ENCODE measurements around the gene ATP6V0D1.

DNA sequence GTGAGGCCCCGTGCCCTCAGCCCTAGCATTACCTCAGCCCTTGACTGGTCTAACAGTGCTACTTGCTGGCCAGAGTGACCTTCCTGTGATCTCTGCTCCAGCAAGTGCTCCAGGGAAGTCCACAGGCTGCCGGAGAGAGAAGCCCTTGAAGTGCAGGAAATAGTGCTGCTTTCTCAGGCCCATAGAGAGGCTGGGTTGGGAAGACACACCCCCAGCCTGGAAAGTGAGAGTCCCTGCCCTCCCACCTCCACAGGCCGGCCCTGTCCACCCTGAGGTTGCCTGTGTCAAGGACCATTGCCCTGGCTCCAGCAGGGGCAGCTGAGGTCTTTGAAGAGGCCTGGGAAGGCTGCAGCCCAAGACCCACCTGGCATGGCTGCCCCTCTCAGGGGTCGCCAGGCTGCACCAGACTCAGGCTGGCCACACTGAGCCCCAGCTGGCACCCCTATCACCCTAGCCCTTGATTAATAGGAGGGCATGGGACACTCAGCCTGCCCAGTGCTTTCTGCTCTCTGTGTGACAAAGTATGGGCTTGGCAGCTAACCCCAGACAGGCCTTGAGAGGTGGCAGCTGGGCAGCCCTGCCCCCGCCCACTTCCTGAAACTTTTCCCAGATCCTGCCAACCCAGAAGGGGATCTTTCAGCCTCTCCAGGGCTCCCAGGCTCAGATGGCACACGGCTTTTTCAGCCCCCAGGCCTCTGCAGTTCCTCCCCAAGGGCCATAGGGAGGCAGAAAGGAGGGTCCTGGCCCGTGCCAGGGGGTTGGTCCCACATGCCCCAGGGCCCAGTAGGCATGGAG lies 21.7 kb downstream of the ATP6V0D1 start:
- TF ChIP-seq, protein P1, sequence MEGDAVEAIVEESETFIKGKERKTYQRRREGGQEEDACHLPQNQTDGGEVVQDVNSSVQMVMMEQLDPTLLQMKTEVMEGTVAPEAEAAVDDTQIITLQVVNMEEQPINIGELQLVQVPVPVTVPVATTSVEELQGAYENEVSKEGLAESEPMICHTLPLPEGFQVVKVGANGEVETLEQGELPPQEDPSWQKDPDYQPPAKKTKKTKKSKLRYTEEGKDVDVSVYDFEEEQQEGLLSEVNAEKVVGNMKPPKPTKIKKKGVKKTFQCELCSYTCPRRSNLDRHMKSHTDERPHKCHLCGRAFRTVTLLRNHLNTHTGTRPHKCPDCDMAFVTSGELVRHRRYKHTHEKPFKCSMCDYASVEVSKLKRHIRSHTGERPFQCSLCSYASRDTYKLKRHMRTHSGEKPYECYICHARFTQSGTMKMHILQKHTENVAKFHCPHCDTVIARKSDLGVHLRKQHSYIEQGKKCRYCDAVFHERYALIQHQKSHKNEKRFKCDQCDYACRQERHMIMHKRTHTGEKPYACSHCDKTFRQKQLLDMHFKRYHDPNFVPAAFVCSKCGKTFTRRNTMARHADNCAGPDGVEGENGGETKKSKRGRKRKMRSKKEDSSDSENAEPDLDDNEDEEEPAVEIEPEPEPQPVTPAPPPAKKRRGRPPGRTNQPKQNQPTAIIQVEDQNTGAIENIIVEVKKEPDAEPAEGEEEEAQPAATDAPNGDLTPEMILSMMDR (conservative IDR thresholded peaks at IDR 0.05; ENCODE audit: low read depth in 2 of 2), result no peak
- TF ChIP-seq ZNF331 (CRISPR knock-in tag; IDR thresholded peaks at IDR 0.05; ENCODE audit: low read depth) (no peak), EZH2phosphoT487 (IDR thresholded peaks at IDR 0.05; ENCODE audit: unreplicated experiment) (no peak), POLR2AphosphoS5 (IDR thresholded peaks at IDR 0.05; ENCODE audit: low read depth) (no peak), EZH2 (IDR thresholded peaks at IDR 0.05; ENCODE audit: low read depth, unreplicated experiment) (no peak), JUNB (IDR thresholded peaks at IDR 0.05; ENCODE audit: unreplicated experiment) (no peak), CREB1 (CRISPR knock-in tag; IDR thresholded peaks at IDR 0.05; ENCODE audit: low read depth) (no peak), STAT1 (IDR thresholded peaks at IDR 0.05; ENCODE audit: unreplicated experiment) (no peak), ZNF114 (CRISPR knock-in tag; IDR thresholded peaks at IDR 0.05) (no peak)
- TF ChIP-seq, protein P2, sequence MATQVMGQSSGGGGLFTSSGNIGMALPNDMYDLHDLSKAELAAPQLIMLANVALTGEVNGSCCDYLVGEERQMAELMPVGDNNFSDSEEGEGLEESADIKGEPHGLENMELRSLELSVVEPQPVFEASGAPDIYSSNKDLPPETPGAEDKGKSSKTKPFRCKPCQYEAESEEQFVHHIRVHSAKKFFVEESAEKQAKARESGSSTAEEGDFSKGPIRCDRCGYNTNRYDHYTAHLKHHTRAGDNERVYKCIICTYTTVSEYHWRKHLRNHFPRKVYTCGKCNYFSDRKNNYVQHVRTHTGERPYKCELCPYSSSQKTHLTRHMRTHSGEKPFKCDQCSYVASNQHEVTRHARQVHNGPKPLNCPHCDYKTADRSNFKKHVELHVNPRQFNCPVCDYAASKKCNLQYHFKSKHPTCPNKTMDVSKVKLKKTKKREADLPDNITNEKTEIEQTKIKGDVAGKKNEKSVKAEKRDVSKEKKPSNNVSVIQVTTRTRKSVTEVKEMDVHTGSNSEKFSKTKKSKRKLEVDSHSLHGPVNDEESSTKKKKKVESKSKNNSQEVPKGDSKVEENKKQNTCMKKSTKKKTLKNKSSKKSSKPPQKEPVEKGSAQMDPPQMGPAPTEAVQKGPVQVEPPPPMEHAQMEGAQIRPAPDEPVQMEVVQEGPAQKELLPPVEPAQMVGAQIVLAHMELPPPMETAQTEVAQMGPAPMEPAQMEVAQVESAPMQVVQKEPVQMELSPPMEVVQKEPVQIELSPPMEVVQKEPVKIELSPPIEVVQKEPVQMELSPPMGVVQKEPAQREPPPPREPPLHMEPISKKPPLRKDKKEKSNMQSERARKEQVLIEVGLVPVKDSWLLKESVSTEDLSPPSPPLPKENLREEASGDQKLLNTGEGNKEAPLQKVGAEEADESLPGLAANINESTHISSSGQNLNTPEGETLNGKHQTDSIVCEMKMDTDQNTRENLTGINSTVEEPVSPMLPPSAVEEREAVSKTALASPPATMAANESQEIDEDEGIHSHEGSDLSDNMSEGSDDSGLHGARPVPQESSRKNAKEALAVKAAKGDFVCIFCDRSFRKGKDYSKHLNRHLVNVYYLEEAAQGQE (IDR thresholded peaks at IDR 0.05; ENCODE audit: unreplicated experiment), result no peak
- TF ChIP-seq, protein P3, sequence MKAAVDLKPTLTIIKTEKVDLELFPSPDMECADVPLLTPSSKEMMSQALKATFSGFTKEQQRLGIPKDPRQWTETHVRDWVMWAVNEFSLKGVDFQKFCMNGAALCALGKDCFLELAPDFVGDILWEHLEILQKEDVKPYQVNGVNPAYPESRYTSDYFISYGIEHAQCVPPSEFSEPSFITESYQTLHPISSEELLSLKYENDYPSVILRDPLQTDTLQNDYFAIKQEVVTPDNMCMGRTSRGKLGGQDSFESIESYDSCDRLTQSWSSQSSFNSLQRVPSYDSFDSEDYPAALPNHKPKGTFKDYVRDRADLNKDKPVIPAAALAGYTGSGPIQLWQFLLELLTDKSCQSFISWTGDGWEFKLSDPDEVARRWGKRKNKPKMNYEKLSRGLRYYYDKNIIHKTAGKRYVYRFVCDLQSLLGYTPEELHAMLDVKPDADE (IDR thresholded peaks at IDR 0.05), result no peak
- TF ChIP-seq, protein P4, sequence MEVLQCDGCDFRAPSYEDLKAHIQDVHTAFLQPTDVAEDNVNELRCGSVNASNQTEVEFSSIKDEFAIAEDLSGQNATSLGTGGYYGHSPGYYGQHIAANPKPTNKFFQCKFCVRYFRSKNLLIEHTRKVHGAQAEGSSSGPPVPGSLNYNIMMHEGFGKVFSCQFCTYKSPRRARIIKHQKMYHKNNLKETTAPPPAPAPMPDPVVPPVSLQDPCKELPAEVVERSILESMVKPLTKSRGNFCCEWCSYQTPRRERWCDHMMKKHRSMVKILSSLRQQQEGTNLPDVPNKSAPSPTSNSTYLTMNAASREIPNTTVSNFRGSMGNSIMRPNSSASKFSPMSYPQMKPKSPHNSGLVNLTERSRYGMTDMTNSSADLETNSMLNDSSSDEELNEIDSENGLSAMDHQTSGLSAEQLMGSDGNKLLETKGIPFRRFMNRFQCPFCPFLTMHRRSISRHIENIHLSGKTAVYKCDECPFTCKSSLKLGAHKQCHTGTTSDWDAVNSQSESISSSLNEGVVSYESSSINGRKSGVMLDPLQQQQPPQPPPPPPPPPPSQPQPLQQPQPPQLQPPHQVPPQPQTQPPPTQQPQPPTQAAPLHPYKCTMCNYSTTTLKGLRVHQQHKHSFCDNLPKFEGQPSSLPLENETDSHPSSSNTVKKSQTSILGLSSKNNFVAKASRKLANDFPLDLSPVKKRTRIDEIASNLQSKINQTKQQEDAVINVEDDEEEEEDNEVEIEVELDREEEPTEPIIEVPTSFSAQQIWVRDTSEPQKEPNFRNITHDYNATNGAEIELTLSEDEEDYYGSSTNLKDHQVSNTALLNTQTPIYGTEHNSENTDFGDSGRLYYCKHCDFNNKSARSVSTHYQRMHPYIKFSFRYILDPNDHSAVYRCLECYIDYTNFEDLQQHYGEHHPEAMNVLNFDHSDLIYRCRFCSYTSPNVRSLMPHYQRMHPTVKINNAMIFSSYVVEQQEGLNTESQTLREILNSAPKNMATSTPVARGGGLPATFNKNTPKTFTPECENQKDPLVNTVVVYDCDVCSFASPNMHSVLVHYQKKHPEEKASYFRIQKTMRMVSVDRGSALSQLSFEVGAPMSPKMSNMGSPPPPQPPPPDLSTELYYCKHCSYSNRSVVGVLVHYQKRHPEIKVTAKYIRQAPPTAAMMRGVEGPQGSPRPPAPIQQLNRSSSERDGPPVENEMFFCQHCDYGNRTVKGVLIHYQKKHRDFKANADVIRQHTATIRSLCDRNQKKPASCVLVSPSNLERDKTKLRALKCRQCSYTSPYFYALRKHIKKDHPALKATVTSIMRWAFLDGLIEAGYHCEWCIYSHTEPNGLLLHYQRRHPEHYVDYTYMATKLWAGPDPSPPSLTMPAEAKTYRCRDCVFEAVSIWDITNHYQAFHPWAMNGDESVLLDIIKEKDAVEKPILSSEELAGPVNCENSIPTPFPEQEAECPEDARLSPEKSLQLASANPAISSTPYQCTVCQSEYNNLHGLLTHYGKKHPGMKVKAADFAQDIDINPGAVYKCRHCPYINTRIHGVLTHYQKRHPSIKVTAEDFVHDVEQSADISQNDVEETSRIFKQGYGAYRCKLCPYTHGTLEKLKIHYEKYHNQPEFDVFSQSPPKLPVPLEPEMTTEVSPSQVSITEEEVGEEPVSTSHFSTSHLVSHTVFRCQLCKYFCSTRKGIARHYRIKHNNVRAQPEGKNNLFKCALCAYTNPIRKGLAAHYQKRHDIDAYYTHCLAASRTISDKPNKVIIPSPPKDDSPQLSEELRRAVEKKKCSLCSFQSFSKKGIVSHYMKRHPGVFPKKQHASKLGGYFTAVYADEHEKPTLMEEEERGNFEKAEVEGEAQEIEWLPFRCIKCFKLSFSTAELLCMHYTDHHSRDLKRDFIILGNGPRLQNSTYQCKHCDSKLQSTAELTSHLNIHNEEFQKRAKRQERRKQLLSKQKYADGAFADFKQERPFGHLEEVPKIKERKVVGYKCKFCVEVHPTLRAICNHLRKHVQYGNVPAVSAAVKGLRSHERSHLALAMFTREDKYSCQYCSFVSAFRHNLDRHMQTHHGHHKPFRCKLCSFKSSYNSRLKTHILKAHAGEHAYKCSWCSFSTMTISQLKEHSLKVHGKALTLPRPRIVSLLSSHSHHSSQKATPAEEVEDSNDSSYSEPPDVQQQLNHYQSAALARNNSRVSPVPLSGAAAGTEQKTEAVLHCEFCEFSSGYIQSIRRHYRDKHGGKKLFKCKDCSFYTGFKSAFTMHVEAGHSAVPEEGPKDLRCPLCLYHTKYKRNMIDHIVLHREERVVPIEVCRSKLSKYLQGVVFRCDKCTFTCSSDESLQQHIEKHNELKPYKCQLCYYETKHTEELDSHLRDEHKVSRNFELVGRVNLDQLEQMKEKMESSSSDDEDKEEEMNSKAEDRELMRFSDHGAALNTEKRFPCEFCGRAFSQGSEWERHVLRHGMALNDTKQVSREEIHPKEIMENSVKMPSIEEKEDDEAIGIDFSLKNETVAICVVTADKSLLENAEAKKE (CRISPR knock-in tag; IDR thresholded peaks at IDR 0.05), result no peak
